Kidney epithelial cell (primary cell): Measurements from ENCODE around the gene ST6GALNAC4. TPM values are rescaled to one million over a fixed set of nuclear protein-coding genes. Genes with fewer than 3 reads are reported as not detected.

Experiments used
- DNase-seq: peaks from one replicate; pipeline ENCODE4 v3.0.0-alpha.2; 2010; ENCODE audit warnings: low read depth
- H3K27me3 ChIP-seq: 2 replicates; pipeline ENCODE4 v1.6.0; 2011; ENCODE audit warnings: low read length; ENCODE audit not compliant: control insufficient read depth, insufficient read depth
- H3K36me3 ChIP-seq: 2 replicates; pipeline ENCODE4 v1.5.1; 2011; ENCODE audit warnings: low read length; ENCODE audit not compliant: control insufficient read depth, insufficient read depth
- H3K4me3 ChIP-seq: 2 replicates; pipeline ENCODE4 v1.5.1; 2011; ENCODE audit warnings: low read depth, mild to moderate bottlenecking, control low read depth, low read length
- CTCF ChIP-seq: IDR thresholded peaks from 2 replicates; pipeline ENCODE4 v1.5.1; 2011; ENCODE audit warnings: mild to moderate bottlenecking, moderate library complexity, low read length, control low read depth, inconsistent platforms; ENCODE audit not compliant: insufficient read depth, poor library complexity, severe bottlenecking
- total RNA-seq: library from RNA; depleted of rRNA; stranded (reverse); fragments of >200 nt; gene quantifications from 2 replicates; pipeline ENCODE4 v1.2.3, GENCODE V29; 2015

The ST6GALNAC4 gene
- total RNA-seq, 1 donor from 2014 or later, result 21.0 TPM

GRCh38 chr9:127863191-127863621, 53.6 kb downstream of the ST6GALNAC4 start:
- DNase-seq, result no peak
- TF ChIP-seq CTCF, result no peak
- H3K36me3 ChIP-seq, result peaks cover 1% of the 10 kb centered on the region
- no peaks in the 10 kb centered on the region for H3K27me3 ChIP-seq
- H3K4me3 ChIP-seq, result no peak overlapping the region

- Histone ChIP-seq H3K27me3 (no peaks in the 10 kb centered on the region), H3K4me3 (no peak overlapping the region), H3K36me3 (no peaks in the 10 kb centered on the region)
- no peak for TF ChIP-seq CTCF
- DNase-seq, result no peak
Observed at GRCh38 chr9:127862075-127863011, 54.5 kb downstream of the ST6GALNAC4 start.

- no peak for TF ChIP-seq CTCF
- no peak for DNase-seq
- no peaks in the 10 kb centered on the region for H3K27me3 ChIP-seq
- no peak overlapping the region for H3K4me3 ChIP-seq
- no peaks in the 10 kb centered on the region for H3K36me3 ChIP-seq
Observed at GRCh38 chr9:127860779-127861178, 56.1 kb downstream of the ST6GALNAC4 start.

- TF ChIP-seq CTCF, result no peak
Observed at GRCh38 chr9:127860260-127860659, 56.6 kb downstream of the ST6GALNAC4 start.

GRCh38 chr9:127858041-127858512, 58.8 kb downstream of the ST6GALNAC4 start:
- no peaks in the 10 kb centered on the region for H3K36me3 ChIP-seq
- DNase-seq, result no peak

More at GRCh38 chr9:127860260-127860659, 56.6 kb downstream of the ST6GALNAC4 start:
- Histone ChIP-seq H3K4me3 (no peak overlapping the region), H3K27me3 (no peaks in the 10 kb centered on the region), H3K36me3 (no peaks in the 10 kb centered on the region)
- DNase-seq, result no peak

More at GRCh38 chr9:127858041-127858512, 58.8 kb downstream of the ST6GALNAC4 start:
- no peak for TF ChIP-seq CTCF
- Histone ChIP-seq H3K4me3 (no peak overlapping the region), H3K27me3 (no peaks in the 10 kb centered on the region)

Other genes with a start within 250 kb of the ST6GALNAC4 start
- 0.07 TPM in 1 of 2 replicates, not detected in the other for gene CFAP157, start 210.1 kb downstream of the ST6GALNAC4 start, total RNA-seq
- 36.5 and 43.6 TPM in 2 replicates for gene PTRH1, start 201.4 kb downstream of the ST6GALNAC4 start, total RNA-seq
- gene TTC16, start 201.0 kb downstream of the ST6GALNAC4 start, total RNA-seq, result not detected in 2 replicates
- 13.3 and 13.4 TPM in 2 replicates for gene TOR2A, start 181.7 kb downstream of the ST6GALNAC4 start, total RNA-seq
- gene SH2D3C, start 138.4 kb downstream of the ST6GALNAC4 start, total RNA-seq, result 0.17 and 0.27 TPM in 2 replicates
- 38.5 and 47.3 TPM in 2 replicates for gene CDK9, start 131.0 kb downstream of the ST6GALNAC4 start, total RNA-seq
- 92.5 and 131 TPM in 2 replicates for gene FPGS, start 114.2 kb downstream of the ST6GALNAC4 start, total RNA-seq
- gene ENG, start 62.4 kb downstream of the ST6GALNAC4 start, total RNA-seq, result 3.4 and 6.3 TPM in 2 replicates
- gene AK1, start 39.4 kb downstream of the ST6GALNAC4 start, total RNA-seq, result 44.8 and 56.4 TPM in 2 replicates
- 25.6 and 31.1 TPM in 2 replicates for gene ST6GALNAC6, start 17.4 kb downstream of the ST6GALNAC4 start, total RNA-seq
- gene PIP5KL1, start 13.7 kb upstream of the ST6GALNAC4 start, total RNA-seq, result 3.6 and 4.2 TPM in 2 replicates
- 31.8 and 33.1 TPM in 2 replicates for gene DPM2, start 20.8 kb upstream of the ST6GALNAC4 start, total RNA-seq
- gene EEIG1, start 63.9 kb upstream of the ST6GALNAC4 start, total RNA-seq, result 16.5 and 29.4 TPM in 2 replicates
- gene NAIF1, start 150.3 kb upstream of the ST6GALNAC4 start, total RNA-seq, result 13.6 and 14.2 TPM in 2 replicates
- 22.8 and 24.5 TPM in 2 replicates for gene SLC25A25, start 151.2 kb upstream of the ST6GALNAC4 start, total RNA-seq
- gene PTGES2, start 210.7 kb upstream of the ST6GALNAC4 start, total RNA-seq, result 81.2 and 98.4 TPM in 2 replicates
- 233 and 283 TPM in 2 replicates for gene LCN2, start 232.4 kb upstream of the ST6GALNAC4 start, total RNA-seq
- 406 and 420 TPM in 2 replicates for gene BBLN, start 243.2 kb upstream of the ST6GALNAC4 start, total RNA-seq